ENCODE data around the gene FOXC2.

DNA sequence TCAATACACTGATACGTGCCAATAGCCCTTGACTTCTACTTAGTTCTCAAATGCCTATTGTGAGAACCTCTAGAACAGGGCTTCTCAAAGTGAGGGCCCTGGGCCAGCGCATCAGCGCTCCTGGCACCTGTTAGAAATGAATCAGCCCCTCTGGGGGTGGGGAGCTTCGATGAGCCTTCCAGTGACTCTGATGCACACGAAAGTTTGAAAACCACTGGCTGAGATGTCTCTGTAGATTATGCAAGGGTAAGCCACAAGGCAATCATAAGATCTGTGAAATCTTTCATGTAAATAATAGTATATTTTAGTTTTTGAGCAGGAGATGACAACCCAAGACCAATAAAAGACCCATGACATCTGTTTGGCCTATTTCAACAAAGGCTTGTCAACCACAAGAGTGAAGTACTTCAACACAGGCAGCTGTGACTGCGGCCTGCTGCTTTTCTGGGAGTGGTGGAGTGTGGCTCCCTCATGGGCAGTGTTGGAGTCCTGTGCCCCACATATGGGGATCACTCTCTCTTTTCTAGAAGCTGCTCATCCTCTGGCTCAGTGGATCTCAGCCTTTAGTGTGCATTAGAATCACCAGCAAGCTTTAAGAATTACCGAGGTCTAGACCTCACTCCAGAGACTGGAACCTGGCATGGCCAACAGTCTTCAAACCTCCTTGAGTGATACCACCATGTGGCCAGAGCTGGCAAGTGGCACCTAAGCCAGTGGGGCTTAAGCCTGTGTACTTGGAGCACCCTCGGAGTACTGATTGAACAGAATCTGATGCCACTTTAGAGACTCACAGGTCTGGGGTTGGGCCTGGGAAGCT is 17.3 kb upstream of the FOXC2 start:
- TF ChIP-seq, protein P1, sequence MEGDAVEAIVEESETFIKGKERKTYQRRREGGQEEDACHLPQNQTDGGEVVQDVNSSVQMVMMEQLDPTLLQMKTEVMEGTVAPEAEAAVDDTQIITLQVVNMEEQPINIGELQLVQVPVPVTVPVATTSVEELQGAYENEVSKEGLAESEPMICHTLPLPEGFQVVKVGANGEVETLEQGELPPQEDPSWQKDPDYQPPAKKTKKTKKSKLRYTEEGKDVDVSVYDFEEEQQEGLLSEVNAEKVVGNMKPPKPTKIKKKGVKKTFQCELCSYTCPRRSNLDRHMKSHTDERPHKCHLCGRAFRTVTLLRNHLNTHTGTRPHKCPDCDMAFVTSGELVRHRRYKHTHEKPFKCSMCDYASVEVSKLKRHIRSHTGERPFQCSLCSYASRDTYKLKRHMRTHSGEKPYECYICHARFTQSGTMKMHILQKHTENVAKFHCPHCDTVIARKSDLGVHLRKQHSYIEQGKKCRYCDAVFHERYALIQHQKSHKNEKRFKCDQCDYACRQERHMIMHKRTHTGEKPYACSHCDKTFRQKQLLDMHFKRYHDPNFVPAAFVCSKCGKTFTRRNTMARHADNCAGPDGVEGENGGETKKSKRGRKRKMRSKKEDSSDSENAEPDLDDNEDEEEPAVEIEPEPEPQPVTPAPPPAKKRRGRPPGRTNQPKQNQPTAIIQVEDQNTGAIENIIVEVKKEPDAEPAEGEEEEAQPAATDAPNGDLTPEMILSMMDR (IDR thresholded peaks at IDR 0.05; ENCODE audit: low read depth, low read length) = no peak
- no peak for TF ChIP-seq EZH2phosphoT487 (IDR thresholded peaks at IDR 0.05; ENCODE audit: low read depth)

Measured in OCI-LY3 (cell line).